Activated gamma-delta T cell treated with Interleukin-2 at 50 U/mL for 16 hours (primary cell): ENCODE data around the gene ZNRF3.
"Not testable (repeated sequence)": the region's sequence is repeated elsewhere in the genome, so short reads cannot be mapped to it uniquely, and the experiment has no call there.

Experiments
- DNase-seq: peaks from one replicate; pipeline ENCODE4 v3.0.0-alpha.2; 2020

ZNRF3 gene

GRCh38 chr22:29073618-29074275 lies 190.4 kb downstream of the ZNRF3 start:
- no peak for DNase-seq

DNA sequence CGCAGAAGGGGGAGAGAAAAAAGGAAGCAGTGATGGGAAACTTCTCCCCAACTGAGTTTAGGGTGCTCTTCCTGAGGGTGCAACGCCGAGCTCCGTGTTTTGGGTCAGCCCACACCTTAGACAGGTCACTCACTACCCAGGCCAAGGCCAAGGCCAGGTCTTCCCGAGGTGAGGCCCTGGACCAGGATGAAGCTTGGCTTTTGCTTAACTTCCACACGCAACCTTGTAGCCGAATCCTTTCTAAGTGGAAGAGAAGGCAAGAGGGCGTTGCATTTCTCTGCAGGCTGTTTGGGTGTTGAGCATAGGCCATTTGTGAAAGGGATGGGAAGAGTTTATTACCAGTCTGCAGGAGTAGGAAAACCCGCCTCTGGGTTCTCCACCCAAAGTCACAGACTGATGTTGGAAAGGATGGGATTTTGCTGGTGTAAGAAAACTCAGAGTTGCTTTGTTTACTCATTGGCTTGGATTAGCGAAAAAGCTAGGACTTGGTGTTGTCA lies 191.0 kb downstream of the ZNRF3 start:
- no peak for DNase-seq

DNA sequence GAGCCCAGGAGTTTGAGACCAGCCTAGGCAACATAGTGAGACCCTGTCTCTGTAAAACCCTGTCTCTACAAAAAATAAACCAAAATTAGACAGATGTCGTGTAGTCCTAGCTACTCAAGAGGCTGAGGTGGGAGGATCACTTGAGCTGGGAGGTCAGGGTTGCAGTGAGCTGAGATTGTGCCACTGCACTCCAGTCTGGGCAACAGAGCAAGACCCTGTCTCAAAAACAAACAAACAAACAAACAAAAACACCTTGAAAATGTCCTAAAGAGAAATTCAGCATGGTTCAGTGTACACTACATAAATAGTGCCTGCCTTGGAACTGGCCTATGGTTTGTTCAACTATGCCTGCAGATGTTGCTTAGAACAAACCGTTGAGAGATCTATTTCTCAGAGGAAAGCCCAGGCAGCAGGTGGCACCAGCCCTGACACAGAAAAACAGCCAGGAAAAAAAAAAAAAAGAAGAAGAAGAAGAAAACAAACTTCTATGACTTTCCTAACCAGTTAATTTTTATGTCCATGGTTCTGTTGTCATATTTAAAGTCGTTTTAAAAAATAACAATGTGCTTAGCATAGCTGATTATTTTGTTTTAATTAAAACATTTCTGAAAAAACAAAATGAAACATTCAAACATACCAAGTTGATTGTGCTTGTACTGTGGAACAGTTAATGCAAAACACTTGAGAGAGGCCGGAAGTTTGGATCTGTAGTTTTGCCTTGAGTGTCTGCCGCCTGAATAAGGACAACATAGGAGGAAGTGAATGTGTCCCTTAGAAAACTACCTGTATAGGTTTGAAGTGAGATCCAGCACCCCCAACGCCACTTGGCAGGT lies 194.9 kb downstream of the ZNRF3 start:
- DNase-seq, result no peak

DNA sequence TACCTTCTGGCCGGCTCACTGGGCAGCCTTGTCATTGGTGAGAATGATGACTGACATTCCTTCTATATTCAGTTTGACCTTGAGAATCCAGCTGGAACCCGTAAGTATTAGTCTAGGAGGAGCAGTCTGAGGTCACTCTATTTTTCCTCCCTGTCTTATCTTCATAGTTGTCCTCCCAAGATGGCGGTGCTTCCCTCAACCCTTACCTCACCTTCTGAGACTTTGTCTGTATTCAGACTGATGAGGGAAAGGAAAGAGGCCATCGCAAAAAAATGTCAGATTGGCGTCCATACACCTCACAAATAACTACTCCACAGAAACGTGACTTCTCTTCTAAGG lies 195.5 kb downstream of the ZNRF3 start:
- DNase-seq, result no peak

GRCh38 chr22:29079218-29079901 lies 196.0 kb downstream of the ZNRF3 start:
- DNase-seq, result no peak

DNA sequence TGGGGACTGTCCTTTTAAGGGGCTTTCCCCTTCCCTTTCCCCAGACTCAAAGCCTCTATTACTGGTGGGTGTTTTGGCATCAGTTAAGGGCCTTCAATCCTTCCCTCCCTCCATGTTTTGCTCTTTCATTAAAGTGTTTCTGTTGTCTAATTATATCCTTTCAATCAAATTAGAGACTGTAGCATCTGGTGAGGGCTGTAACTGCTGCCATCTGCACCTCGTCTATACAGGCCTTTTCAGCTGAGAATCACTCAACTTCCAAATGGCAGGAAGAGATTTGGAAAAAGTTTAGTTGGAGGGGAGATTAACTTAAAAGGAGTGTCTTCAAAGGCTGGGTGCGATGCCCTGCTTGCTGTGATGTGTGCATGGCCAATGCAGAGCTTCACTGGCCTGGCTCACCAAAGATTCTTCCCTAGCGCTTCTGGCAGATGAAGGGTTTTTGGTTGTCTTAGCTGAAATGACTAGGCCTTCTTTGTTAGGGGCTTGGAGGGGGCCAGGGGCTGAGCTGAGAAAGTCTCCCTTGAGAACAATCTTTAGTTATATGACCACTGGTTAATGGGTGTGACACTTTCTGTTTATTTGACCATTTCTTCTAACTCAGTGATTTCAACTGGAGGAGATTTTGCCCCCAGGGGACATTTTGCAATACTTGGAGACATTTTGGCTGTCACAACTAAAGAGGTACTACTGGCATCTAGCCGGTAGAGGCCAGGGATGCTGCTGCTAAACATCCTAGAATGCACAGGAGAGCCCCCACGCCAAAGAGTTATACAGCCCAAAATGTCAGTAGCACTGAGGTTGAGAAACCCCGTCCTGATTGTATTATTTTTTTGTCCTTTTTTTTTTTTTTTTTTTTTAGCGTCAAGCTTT lies 197.0 kb downstream of the ZNRF3 start:
- DNase-seq, result no peak

GRCh38 chr22:29081517-29082236 lies 198.3 kb downstream of the ZNRF3 start:
- no peak for DNase-seq

GRCh38 chr22:29082826-29083545 lies 199.6 kb downstream of the ZNRF3 start:
- no peak for DNase-seq

- not testable (repeated sequence) for DNase-seq
Measured at GRCh38 chr22:29083576-29083932, 200.2 kb downstream of the ZNRF3 start.

GRCh38 chr22:29083933-29084591 lies 200.7 kb downstream of the ZNRF3 start:
- no peak for DNase-seq

DNA sequence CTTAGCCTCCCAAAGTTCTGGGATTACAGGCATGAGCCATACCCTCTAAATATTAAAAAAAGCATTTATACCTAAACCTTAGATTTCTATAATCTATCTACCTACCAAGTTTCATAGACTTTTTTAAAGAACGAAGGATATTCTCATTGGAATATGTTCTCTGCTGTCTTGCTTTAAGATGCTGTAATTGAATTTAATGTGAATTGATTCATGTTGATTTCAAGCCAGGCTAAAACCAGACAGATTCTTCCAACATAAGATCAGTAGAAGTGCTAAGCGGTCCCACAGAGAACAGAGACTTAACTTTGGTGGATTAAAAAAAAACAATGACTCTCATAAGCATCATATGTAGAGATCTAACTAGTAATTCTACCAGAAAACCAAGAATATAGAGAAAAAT lies 203.6 kb downstream of the ZNRF3 start:
- no peak for DNase-seq

DNA sequence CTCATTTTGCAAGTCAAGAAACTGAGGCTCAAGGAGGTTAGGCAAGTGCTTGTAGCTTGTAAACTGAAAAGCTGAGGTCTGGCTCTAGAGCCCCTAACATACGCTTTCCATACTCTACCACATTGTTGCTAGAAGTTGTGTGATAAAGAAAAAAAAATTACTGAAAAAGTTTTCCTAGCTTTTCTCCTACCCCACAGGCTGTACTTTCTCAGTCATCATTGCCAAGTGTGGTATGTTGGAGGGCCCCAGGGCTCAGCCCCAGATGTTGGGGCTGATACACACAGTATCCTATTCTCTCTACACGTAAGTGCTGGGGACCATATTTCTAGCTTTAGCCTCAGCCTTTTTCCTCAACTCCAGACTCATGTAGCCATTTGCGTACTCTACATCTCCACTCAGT lies 205.4 kb downstream of the ZNRF3 start:
- no peak for DNase-seq

GRCh38 chr22:29089507-29089906 lies 206.1 kb downstream of the ZNRF3 start:
- no peak for DNase-seq

DNA sequence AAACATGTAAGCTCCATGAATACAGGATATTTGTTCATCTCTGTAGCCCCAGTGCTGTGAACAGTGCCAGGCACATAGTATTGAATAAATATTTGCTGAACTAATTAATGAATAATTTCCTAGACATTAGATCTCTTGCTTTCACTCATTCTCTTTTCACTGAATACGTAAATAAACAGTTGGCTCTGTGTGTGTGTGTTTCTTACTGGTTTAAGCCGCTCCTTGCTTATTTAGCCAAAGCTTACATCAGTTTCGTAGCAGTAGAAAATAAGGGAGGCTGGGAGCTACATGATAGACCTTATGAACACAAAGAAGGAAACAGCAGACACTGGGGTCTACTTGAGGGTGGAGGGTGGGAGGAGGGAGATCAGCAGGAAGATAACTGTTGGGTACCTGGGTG lies 206.7 kb downstream of the ZNRF3 start:
- DNase-seq, result no peak

DNA sequence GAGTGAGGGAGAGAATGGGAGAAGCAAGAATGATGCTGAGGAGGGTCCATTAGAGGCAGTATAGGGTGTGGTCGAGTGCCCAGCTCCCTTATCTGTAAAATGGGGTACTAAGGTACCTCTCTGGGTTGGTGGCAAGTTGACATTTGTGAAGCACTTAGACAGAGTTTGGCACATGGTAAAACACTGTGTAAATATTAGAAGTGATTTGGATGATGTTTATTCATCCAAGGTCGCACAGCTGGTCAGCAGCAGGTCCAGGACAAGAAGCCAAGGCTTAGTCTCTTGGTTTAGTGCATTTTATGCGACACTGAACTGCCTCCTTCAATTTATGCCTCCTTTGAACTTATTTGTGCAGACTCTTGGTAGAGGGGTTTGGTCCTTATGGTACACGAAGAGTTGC lies 208.9 kb downstream of the ZNRF3 start:
- DNase-seq, result no peak

GRCh38 chr22:29093030-29093429 lies 209.7 kb downstream of the ZNRF3 start:
- no peak for DNase-seq

- DNase-seq, result no peak
Measured at GRCh38 chr22:29093501-29094300, 210.3 kb downstream of the ZNRF3 start.

- DNase-seq, result no peak
Measured at GRCh38 chr22:29095459-29095858, 212.1 kb downstream of the ZNRF3 start.

DNA sequence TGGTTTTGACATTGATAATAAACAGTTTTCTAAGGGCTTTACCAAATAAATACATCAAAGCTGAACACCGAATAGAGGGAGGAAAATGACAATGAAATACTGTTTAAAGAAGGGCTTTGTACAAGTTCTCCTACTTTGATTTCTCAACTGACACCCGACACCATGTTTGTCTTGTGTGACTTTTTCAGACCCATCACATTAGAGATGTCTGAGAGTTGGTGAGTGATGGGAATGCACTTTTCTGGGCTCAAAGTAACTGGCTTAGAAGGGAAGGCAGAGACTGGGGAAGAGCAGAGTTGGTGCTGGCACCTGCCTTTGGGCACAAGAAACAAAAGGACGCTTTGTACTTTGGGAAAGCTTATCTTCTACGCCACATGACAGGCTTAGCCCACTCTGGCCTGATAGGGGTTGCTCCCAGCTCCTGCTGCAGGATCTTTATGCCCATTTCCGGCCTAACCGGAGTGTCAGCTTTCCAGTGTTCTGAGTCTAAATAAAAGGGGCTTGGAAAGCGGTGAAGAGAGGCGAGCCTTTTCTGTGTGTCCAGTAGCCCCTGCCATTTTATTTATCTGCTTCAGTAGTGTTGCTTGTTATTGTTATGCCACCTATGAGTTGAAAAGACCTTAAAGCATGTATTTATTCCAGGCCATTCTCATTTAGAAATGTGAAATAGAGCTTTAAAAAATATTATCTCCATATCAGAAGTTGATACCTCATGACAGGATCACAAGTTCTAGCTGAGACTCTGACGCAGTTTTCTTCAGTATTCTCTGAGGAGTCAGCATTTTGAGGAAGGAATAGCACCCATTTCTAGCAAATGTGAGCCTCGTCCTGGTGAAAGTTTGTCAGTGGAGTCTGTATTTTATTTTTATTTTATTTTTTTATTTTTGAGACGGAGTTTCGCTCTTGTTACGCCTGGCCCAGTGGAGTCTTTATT lies 213.6 kb downstream of the ZNRF3 start:
- DNase-seq, result no peak
